NB4 (cell line): Measurements from ENCODE around the gene TRIO.

Experiments
- DNase-seq: peaks from one replicate; pipeline ENCODE4 v3.0.0; 2010; ENCODE audit warnings: low read depth
- H3K4me3 ChIP-seq: one replicate; pipeline ENCODE4 v1.5.1; 2011; ENCODE audit warnings: mild to moderate bottlenecking, low read depth, low read length, moderate library complexity
- CTCF ChIP-seq: IDR thresholded peaks from one replicate; pipeline ENCODE4 v1.5.1; 2012; ENCODE audit warnings: low read depth, low read length
- MAX ChIP-seq: IDR thresholded peaks from 2 replicates; pipeline ENCODE4 v1.6.1; 2011; ENCODE audit warnings: low read depth, low read length
- MYC ChIP-seq: IDR thresholded peaks from 2 replicates; pipeline ENCODE4 v1.6.1; 2011; ENCODE audit warnings: low read depth, low read length
- POLR2A ChIP-seq: IDR thresholded peaks from 2 replicates; pipeline ENCODE4 v1.6.1; 2011; ENCODE audit warnings: mild to moderate bottlenecking; ENCODE audit not compliant: insufficient read length; ENCODE audit errors: extremely low read depth

Gene TRIO

GRCh38 chr5:14242871-14243383 lies 99.8 kb downstream of the TRIO start:
- DNase-seq: no peak
- H3K4me3 ChIP-seq: no peak overlapping the region
- TF ChIP-seq CTCF (no peak), MAX (no peak), POLR2A (no peak), MYC (no peak)

GRCh38 chr5:14243766-14244165 lies 100.6 kb downstream of the TRIO start:
- TF ChIP-seq MAX (no peak), MYC (no peak), POLR2A (no peak), CTCF (no peak)
- no peak for DNase-seq
- H3K4me3 ChIP-seq: no peak overlapping the region

- no peak for TF ChIP-seq POLR2A
- no peak for TF ChIP-seq MAX
- TF ChIP-seq MYC: no peak
- no peak for TF ChIP-seq CTCF
- H3K4me3 ChIP-seq: no peak overlapping the region
- DNase-seq: no peak
Observed at GRCh38 chr5:14244721-14245120, 101.6 kb downstream of the TRIO start.

GRCh38 chr5:14245132-14245925 lies 102.2 kb downstream of the TRIO start:
- H3K4me3 ChIP-seq: no peak overlapping the region
- TF ChIP-seq CTCF (no peak), MYC (no peak), MAX (no peak), POLR2A (no peak)

GRCh38 chr5:14246350-14247053 lies 103.4 kb downstream of the TRIO start:
- TF ChIP-seq MAX: no peak
- no peak for TF ChIP-seq POLR2A
- TF ChIP-seq MYC: no peak
- TF ChIP-seq CTCF: no peak
- DNase-seq: no peak
- H3K4me3 ChIP-seq: no peak overlapping the region

More at GRCh38 chr5:14245132-14245925, 102.2 kb downstream of the TRIO start:
- no peak for DNase-seq
